Thyroid gland (tissue), 4 donors: ENCODE data around the gene GNG4.

Experiments
- CTCF ChIP-seq, 6 experiments: fragments of 200-600 bp in 3 of 6; fragments of 450-650 bp in 3 of 6; sonication (generic) in 3 of 6; IDR thresholded peaks; one replicate each; pipeline ENCODE4 v1.5.1; 2016 to 2019; ENCODE audit warnings: antibody characterized with exemption in 6 of 6, mild to moderate bottlenecking in 2 of 6, inconsistent platforms in 1 of 6, moderate library complexity in 1 of 6
- POLR2A ChIP-seq, 2 donors: fragments of 450-650 bp; IDR thresholded peaks; one replicate each; pipeline ENCODE4 v1.6.1; 2017; ENCODE audit warnings: antibody characterized with exemption in 2 of 2, mild to moderate bottlenecking in 2 of 2, moderate library complexity in 1 of 2

- TF ChIP-seq CTCF (IDR thresholded peaks at IDR 0.05) = no peak
- no peak for TF ChIP-seq POLR2A (IDR thresholded peaks at IDR 0.05)
These were observed 31.8 kb downstream of the GNG4 start for GRCh38 chr1:235617808-235618207.
